ENCODE data around the gene PTTG1. TPM values are rescaled to one million over a fixed set of nuclear protein-coding genes. Genes with fewer than 3 reads are reported as not detected.
A peak's percentile ranks its signal among the peaks of the same experiment; 100 is the strongest.

The PTTG1 gene
- total RNA-seq, 2 experiments from 2014 or later = 15.1 to 17.6 TPM

- H3K4me1 ChIP-seq (ENCODE audit: insufficient read depth, low read length) = peaks cover 44% of the 10 kb centered on the region
- H3K27me3 Mint-ChIP-seq = no peaks in the 10 kb centered on the region
- H3K27ac Mint-ChIP-seq = peak overlapping the region; percentile 88
- intact Hi-C loops (cut with DNase I, micrococcal nuclease) = loop anchor here in 1 of 2 experiments (2.0 to 5.0 kb wide), 2 partner anchors 29 to 45 kb away; partner anchors contain the start of gene PTTG1
- no peaks in the 10 kb centered on the region for H3K27me3 ChIP-seq (ENCODE audit: control insufficient read depth in 1 of 2, insufficient read depth in 2 of 2, low read length in 2 of 2)
- ChIA-PET POLR2A (interaction anchor here (0.6 to 3.7 kb wide), 11 partner anchors 11 to 49 kb away, joined by 3 to 31 read pairs (median 7); partner anchors contain the start of gene SLU7), CTCF (interaction anchor here (1.3 to 4.9 kb wide), 6 partner anchors 9 to 44 kb away, joined by 3 to 43 read pairs (median 6); no protein-coding TSS in a partner anchor)
- H3K4me1 Mint-ChIP-seq (ENCODE audit: low read depth) = peaks cover 86% of the 10 kb centered on the region
- H3K36me3 Mint-ChIP-seq (ENCODE audit: low read depth) = no peaks in the 10 kb centered on the region
- ATAC-seq (ENCODE audit: poor library complexity) = peak; percentile 84
- peak overlapping the region; percentile 50 to 64 for H3K27ac ChIP-seq (ENCODE audit: low read depth in 1 of 2, low read length in 2 of 2)
- no peaks in the 10 kb centered on the region for H3K36me3 ChIP-seq (ENCODE audit: insufficient read depth, low read length)
- H3K9me3 ChIP-seq (ENCODE audit: control insufficient read depth in 1 of 2, insufficient read depth in 1 of 2, low read length in 2 of 2) = no peaks in the 10 kb centered on the region
- H3K4me3 Mint-ChIP-seq = peak overlapping the region; percentile 94
- H3K4me3 ChIP-seq (ENCODE audit: low read length) = peak overlapping the region; percentile 69
- no peaks in the 10 kb centered on the region for H3K9me3 Mint-ChIP-seq
- peak; percentile 37 to 91 (median 60) for DNase-seq
- TF ChIP-seq CTCF (IDR thresholded peaks at IDR 0.05) = no peak
These were observed 46.1 kb downstream of the PTTG1 start for GRCh38 chr5:160467555-160468362.

- Histone ChIP-seq H3K27me3 (ENCODE audit: control insufficient read depth in 1 of 2, insufficient read depth in 2 of 2, low read length in 2 of 2) (no peaks in the 10 kb centered on the region), H3K4me3 (ENCODE audit: low read length) (peak overlapping the region; percentile 69), H3K27ac (ENCODE audit: low read depth in 1 of 2, low read length in 2 of 2) (peak overlapping the region; percentile 50 to 64), H3K9me3 (ENCODE audit: control insufficient read depth in 1 of 2, insufficient read depth in 1 of 2, low read length in 2 of 2) (no peaks in the 10 kb centered on the region), H3K36me3 (ENCODE audit: insufficient read depth, low read length) (no peaks in the 10 kb centered on the region), H3K4me1 (ENCODE audit: insufficient read depth, low read length) (peaks cover 47% of the 10 kb centered on the region)
- Mint-ChIP-seq H3K4me1 (ENCODE audit: low read depth) (peaks cover 93% of the 10 kb centered on the region), H3K27ac (peak overlapping the region; percentile 88), H3K27me3 (no peaks in the 10 kb centered on the region), H3K9me3 (no peaks in the 10 kb centered on the region), H3K4me3 (peak overlapping the region; percentile 94), H3K36me3 (ENCODE audit: low read depth) (no peaks in the 10 kb centered on the region)
- no peak for TF ChIP-seq CTCF (IDR thresholded peaks at IDR 0.05)
- POLR2A ChIA-PET = interaction anchor here (0.6 to 3.7 kb wide), 8 partner anchors 10 to 50 kb away, joined by 3 to 31 read pairs (median 15); partner anchors contain the start of gene SLU7
- intact Hi-C loops (cut with DNase I, micrococcal nuclease) = loop anchor here in 1 of 2 experiments (2.0 to 5.0 kb wide), 2 partner anchors 30 to 46 kb away; partner anchors contain the start of gene PTTG1
- ATAC-seq (ENCODE audit: poor library complexity) = no peak
- DNase-seq = no peak
- CTCF ChIA-PET = interaction anchor here (1.6 to 4.9 kb wide), 5 partner anchors 9 to 45 kb away, joined by 4 to 43 read pairs (median 6); no protein-coding TSS in a partner anchor
These were observed 46.8 kb downstream of the PTTG1 start for GRCh38 chr5:160468363-160468975.

All from CD4-positive, alpha-beta T cell (primary cell).